Medulla oblongata (tissue), 1 donor: Measurements from ENCODE around the gene GLT1D1.
A peak's percentile ranks its signal among the peaks of the same experiment; 100 is the strongest.
"Not testable (repeated sequence)": the region's sequence is repeated elsewhere in the genome, so short reads cannot be mapped to it uniquely, and the experiment has no call there.

Experiments
- DNase-seq: peaks from one replicate; pipeline ENCODE4 v3.0.0-alpha.2; 2015; ENCODE audit errors: extremely low spot score

The GLT1D1 gene

GRCh38 chr12:128820723-128821432 lies 32.4 kb upstream of the GLT1D1 start:
- peak; percentile 89 for DNase-seq

DNA sequence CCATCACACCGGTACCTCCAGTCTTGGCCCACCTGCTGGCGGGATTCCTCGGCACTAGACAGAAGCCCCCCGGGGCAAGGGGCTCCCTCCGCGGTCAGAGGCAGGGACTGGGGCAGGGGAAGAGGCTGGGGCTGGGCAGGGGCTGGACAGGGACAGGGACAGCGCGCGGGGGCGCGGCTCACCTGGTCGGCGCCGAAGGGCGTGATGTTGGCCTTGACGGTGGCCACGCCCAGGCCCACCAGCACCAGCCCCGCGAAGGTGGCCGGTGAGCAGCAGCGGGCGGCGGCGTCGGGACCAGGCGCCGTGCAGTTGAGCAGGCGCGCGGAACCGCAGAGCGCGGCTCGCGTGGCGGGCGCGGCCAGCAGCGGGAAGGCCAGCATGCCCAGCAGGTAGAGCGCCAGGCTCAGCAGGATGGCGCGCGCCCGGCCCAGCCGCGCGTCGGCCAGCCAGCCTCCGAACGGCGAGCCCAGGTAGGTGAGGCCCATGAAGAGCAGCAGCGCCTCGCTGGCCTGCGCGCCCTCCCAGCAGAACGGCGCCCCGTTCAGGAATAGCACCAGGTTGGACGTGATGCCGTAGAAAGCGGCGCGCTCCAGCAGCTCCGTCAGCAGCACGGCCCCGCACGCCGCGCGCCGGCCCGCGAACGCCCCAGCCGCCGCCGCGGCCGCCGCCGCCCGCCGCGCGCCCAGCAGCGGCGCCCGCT lies 29.9 kb upstream of the GLT1D1 start:
- DNase-seq: no peak

- DNase-seq: peak; percentile 97
Observed at GRCh38 chr12:128823916-128824839, 29.1 kb upstream of the GLT1D1 start, which contains the start of gene SLC15A4. Gene SLC15A4, minus strand, starts transcription at chr12:128823958. Its CDS starts 15 bp downstream, at chr12:128823943.

- DNase-seq: no peak
Observed at GRCh38 chr12:128825835-128826234, 27.4 kb upstream of the GLT1D1 start.

GRCh38 chr12:128827724-128828123 lies 25.6 kb upstream of the GLT1D1 start:
- DNase-seq: no peak

DNA sequence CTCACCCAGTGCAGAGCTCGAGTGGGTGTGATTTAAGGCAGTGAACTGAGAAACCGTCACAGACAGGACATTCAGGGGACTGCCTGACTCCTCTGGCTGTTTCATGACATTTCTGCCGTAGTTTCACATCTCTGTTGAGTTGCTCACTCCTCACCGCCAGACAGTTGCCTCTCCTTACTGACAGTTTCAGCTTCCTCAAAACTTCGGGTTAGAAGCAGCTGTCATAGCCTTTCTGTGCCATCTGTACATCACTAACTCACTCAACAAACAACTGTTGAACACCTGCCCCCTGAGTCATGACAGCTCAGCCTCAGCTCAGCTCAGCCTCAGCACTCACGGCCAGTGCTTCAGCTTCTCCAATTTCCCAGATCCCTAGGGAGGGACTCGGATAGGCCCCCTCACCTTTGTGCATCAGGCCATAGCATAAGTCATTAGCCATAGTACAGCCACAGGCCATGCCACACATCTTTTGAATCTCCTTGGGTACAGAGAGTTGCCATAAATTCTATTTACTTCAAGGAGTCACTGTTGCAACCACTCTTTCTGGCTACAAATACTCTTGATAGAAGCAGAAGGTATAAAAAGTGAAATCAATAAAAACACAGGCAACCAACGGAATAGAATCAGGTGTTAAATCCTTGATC lies 23.3 kb upstream of the GLT1D1 start:
- DNase-seq: peak; percentile 75

- DNase-seq: peak; percentile 25
Observed at GRCh38 chr12:128830505-128830893, 22.8 kb upstream of the GLT1D1 start.

- DNase-seq: no peak
Observed at GRCh38 chr12:128833418-128833817, 19.9 kb upstream of the GLT1D1 start.

DNA sequence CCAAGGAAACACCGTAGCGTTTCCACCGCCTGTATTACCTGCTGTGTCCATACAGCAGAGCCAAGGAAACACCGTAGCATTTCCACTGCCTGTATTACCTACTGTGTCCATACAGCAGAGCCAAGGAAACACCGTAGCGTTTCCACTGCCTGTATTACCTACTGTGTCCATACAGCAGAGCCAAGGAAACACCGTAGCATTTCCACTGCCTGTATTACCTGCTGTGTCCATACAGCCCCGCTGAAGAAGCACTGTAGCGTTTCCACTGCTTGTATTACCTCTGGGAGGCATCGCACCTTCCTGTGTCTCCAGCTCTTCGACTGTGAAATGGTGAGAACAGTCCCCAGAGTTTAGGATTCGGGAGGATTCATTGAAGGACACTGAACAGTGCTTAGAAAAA lies 13.4 kb upstream of the GLT1D1 start:
- not testable (repeated sequence) for DNase-seq

DNA sequence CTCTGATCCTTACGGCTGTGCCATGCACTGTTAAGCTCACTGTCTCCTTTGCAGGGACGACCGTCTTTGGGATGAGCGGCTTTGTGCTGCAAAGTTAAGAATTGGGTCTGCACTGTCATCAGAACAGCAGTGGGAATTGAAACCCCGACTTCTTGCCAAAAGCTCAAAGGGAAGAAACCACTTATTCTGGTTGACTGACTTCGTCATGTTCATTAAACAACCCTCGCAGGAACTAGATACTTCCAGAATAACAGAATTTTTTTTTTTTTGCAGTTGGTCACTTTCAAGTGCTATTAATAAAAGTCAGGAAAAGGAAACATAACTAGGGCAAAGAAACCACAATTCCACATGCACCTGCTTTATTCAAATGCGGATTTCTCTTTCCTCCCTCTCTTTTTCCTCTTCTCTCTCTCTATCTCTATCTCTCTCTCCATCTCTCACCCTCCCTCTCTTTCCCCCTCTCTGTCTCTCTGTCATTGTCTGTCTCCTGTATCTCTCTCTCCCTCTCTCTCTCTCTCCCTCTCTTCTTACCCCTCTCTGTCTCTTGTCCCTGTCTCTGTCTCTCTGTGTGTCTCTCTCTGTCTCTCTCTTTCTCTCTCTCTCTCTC lies 12.3 kb upstream of the GLT1D1 start:
- DNase-seq: peak; percentile 81

GRCh38 chr12:128842579-128842978 lies 10.7 kb upstream of the GLT1D1 start:
- DNase-seq: no peak

GRCh38 chr12:128843538-128843937 lies 9.7 kb upstream of the GLT1D1 start:
- DNase-seq: no peak

DNA sequence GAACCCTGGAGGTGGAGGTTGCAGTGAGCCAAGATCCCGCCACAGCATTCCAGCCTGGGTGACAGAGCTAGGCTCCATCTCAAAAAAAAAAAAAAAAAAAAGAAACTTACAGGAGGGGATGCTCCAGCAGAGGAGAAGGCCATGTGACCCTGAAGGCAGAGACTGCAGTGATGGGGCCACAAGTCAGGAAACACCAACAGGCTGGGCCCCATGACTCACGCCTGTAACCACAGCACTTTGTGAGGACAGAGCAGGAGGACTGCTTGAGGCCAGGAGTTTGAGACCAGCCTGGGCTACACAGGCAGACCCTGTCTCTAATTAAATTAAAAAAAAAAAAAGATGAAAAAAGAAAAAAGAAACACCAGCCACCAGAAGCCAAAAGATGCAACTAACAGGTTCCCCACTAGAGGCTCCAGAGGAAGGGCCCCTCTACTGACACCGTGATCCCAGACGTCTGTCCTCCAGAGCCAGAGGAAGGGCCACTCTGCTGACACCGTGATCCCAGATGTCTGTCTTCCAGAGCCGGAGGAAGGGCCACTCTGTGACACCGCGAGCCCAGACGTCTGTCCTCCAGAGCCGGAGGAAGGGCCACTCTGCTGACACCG lies 9.1 kb upstream of the GLT1D1 start:
- DNase-seq: no peak

DNA sequence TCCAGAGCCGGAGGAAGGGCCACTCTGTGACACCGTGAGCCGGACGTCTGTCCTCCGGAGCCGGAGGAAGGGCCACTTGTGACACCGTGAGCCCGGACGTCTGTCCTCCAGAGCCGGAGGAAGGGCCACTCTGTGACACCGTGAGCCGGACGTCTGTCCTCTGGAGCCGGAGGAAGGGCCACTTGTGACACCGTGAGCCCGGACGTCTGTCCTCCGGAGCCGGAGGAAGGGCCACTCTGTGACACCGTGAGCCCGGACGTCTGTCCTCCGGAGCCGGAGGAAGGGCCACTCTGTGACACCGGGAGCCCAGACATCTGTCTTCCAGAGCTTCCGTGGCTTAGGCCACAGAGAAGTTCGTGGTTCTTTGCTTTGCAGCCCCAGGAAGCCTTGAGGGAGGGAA lies 6.6 kb upstream of the GLT1D1 start:
- not testable (repeated sequence) for DNase-seq

DNA sequence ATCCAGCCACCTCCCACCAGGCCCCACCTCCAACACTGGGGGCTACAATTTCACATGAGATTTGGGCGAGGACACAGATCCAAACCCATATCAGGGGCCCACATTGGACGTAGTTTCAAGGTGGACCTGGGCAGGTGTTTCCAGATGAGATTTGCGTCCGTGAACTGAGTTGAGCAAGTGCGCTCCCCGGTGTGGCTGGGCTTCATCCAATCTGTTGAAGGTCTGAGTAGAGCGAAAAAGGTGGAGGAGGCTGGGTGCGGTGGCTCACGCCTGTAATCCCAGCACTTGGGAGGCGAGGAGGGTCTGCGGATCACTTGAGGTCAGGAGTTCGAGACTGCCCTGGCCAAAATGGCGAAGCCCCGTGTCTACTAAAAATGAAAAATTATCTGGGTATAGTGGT lies 4.9 kb upstream of the GLT1D1 start:
- DNase-seq: no peak

- not testable (repeated sequence) for DNase-seq
Observed at GRCh38 chr12:128849806-128850205, 3.5 kb upstream of the GLT1D1 start.

- DNase-seq: no peak
Observed at GRCh38 chr12:128850400-128850799, 2.9 kb upstream of the GLT1D1 start.

DNA sequence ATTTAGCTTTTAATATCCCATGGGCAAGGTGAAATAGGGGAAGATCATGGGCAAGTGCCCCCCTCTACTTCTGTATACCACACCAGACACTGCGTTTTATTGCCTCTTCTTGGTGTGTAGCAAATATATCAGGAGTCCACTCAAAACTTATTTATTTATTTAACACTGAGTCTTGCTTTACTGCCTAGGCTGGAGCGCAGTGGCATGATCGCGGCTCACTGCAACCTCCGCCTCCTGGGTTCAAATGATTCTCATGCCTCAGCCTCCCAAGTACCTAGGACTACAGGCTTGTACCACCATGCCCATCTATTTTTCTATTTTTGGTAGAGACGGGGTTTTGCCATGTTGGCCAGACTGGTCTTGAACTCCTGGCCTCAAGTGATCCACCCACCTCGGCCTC lies 1.8 kb upstream of the GLT1D1 start:
- not testable (repeated sequence) for DNase-seq

- no peak for DNase-seq
Observed at GRCh38 chr12:128852026-128852698, 1.1 kb upstream of the GLT1D1 start.

- no peak for DNase-seq
Observed at GRCh38 chr12:128853600-128854197, 421 bp downstream of the GLT1D1 start.
